ENCODE data around the gene KRTAP12-1.

KRTAP12-1 gene

GRCh38 chr21:44718571-44718970 is 36.6 kb upstream of the KRTAP12-1 start:
- H3K27me3 ChIP-seq (ENCODE audit: insufficient read depth, poor library complexity, severe bottlenecking) = peaks cover 22% of the 10 kb centered on the region
- TF ChIP-seq REST (IDR thresholded peaks at IDR 0.05; ENCODE audit: insufficient replicate concordance, low read depth) (no peak), CTCF (IDR thresholded peaks at IDR 0.05; ENCODE audit: insufficient read depth, low read length) (no peak), SPI1 (IDR thresholded peaks at IDR 0.05; ENCODE audit: borderline replicate concordance, low read depth) (no peak), POLR2AphosphoS5 (IDR thresholded peaks at IDR 0.05; ENCODE audit: low read depth) (no peak), GABPA (IDR thresholded peaks at IDR 0.05; ENCODE audit: low read depth) (no peak)
- DNase-seq (ENCODE audit: low read depth in 1 of 2, low spot score in 1 of 2) = no peak
- H3K27ac ChIP-seq (replicated peaks) = no peak overlapping the region
- H3K4me3 ChIP-seq (replicated peaks; ENCODE audit: insufficient read depth, low read length) = no peak overlapping the region

GRCh38 chr21:44718093-44718492 is 36.1 kb upstream of the KRTAP12-1 start:
- Histone ChIP-seq H3K27ac (replicated peaks) (no peak overlapping the region), H3K27me3 (ENCODE audit: insufficient read depth, poor library complexity, severe bottlenecking) (peaks cover 19% of the 10 kb centered on the region), H3K4me3 (replicated peaks; ENCODE audit: insufficient read depth, low read length) (no peak overlapping the region)
- no peak for DNase-seq (ENCODE audit: low read depth in 1 of 2, low spot score in 1 of 2)
- no peak for TF ChIP-seq REST (IDR thresholded peaks at IDR 0.05; ENCODE audit: insufficient replicate concordance, low read depth)

GRCh38 chr21:44716984-44717383 is 35.0 kb upstream of the KRTAP12-1 start:
- TF ChIP-seq CTCF (IDR thresholded peaks at IDR 0.05; ENCODE audit: insufficient read depth, low read length) (no peak), SPI1 (IDR thresholded peaks at IDR 0.05; ENCODE audit: borderline replicate concordance, low read depth) (no peak)
- no peak overlapping the region for H3K27ac ChIP-seq (replicated peaks)
- H3K27me3 ChIP-seq (ENCODE audit: insufficient read depth, poor library complexity, severe bottlenecking) = peaks cover 22% of the 10 kb centered on the region
- no peak for DNase-seq (ENCODE audit: low read depth in 1 of 2, low spot score in 1 of 2)
- no peak overlapping the region for H3K4me3 ChIP-seq (replicated peaks; ENCODE audit: insufficient read depth, low read length)

GRCh38 chr21:44714905-44715304 is 32.9 kb upstream of the KRTAP12-1 start:
- H3K4me3 ChIP-seq (replicated peaks; ENCODE audit: insufficient read depth, low read length) = no peak overlapping the region
- H3K27me3 ChIP-seq (ENCODE audit: insufficient read depth, poor library complexity, severe bottlenecking) = peaks cover 38% of the 10 kb centered on the region
- TF ChIP-seq GABPA (IDR thresholded peaks at IDR 0.05; ENCODE audit: low read depth) (no peak), CTCF (IDR thresholded peaks at IDR 0.05; ENCODE audit: insufficient read depth, low read length) (no peak), POLR2AphosphoS5 (IDR thresholded peaks at IDR 0.05; ENCODE audit: low read depth) (no peak), REST (IDR thresholded peaks at IDR 0.05; ENCODE audit: insufficient replicate concordance, low read depth) (no peak), SPI1 (IDR thresholded peaks at IDR 0.05; ENCODE audit: borderline replicate concordance, low read depth) (no peak)
- no peak for DNase-seq (ENCODE audit: low read depth in 1 of 2, low spot score in 1 of 2)
- H3K27ac ChIP-seq (replicated peaks) = no peak overlapping the region

All from HL-60 (cell line).